ENCODE results near the gene IGFL4.
"Not testable (repeated sequence)": the region's sequence is repeated elsewhere in the genome, so short reads cannot be mapped to it uniquely, and the experiment has no call there.

IGFL4 gene

DNA sequence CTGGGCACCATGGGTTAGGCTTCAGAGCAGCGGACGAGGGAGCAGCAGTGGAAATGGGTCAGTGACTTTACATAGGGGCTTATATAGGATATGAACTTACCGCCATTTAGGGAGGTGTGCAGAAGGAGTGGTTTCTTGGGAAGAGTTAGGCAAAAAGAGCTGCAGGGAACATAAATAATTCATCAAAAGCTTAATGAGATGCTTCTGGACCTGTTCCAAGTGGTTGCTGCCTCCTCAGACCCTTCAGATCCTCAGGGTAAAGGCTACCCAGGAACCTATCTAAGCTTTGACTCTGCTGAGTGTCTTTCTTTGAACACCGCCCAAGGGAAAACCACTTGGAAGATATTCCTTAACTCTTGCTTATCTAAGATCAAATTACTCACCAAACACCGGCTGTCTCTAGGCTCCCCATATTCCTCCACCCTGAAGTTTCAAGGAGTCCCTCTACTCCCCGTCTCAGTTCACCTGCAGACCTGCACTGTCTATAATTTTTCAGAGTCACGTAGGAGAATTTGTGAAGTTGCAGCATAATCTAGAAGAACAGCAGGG is at the start of gene IGFL4:
TSS of gene IGFL4 (minus strand) at position 51 of the 549 bp plus-strand sequence. CDS start at position 11, 40 bp downstream.
- DNase-seq, result no peak

DNA sequence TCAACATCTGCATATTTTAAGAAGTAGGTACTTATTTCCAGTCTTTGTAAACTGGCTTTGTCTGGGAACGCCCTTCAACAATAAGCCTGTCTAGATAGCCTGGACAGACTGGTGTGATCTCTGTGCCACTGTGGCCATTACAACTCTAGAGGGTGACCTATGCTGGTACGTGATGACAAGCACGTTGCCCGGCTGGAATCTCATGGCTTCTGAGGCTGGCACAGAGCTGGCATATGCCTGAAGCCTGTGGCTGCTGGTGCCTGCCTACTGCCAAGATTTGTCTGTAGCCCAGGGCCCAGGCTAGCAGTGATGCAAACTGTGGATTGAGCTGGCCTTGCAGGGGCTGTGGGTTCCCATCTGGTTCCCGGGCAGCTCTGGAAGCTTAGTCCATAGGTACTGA is 49.6 kb upstream of the IGFL4 start:
- DNase-seq, result no peak

DNA sequence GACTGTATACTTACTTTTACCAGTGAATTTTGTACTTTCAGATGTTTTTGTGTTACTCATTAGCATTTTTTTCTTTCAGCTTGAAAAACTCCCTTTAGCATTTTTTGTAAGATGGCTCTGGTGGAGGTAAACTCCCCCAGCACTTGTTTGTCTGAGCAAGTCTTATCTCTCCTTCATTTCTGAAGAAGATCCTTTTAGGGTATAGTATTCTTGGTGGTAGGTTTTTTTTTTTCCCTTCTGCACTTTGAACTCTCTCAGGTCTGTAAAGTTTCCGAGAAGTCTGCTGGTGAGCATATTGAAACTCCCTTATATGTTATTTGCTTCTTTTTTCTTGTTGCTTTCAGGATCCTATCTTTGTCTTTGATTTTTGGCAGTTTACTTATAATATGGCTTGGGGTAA is 48.6 kb upstream of the IGFL4 start:
- DNase-seq, result no peak

DNA sequence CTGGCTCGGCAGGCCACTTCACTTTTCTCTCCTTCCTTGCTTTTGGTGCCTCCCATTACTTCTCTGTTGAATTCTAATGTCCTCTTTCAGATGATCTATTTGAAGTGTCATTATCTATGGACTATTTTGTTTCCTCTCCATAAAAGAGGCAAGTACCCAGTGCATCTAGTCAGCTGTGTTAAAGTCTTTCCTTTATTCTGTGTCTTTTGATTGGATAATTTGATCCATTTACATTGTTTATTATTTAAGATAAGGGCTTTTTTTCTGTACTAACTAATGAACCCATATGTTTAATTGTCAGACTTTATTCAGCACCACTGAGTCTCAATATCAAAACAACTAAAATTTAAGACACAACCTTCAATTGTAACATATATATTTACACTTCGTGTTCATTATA is 47.3 kb upstream of the IGFL4 start:
- DNase-seq, result no peak

DNA sequence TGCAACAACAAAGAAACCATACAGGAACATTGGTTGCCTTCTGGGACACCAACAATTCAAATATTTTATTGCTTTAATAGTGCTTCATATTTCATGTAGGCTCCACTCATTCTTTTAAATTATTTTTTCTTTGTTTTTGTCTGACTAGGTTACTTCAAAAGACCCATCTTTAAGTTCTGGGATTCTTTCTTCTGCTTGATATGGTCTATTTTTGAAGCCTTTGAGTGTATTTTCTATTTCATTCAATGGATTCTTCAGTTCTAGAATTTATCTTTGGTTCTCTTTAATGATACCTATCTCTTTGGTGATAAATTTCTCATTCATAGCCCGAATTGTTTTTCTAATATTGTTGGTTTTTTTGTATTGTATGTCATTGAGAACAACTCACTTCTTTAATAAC is 45.1 kb upstream of the IGFL4 start:
- no peak for DNase-seq

DNA sequence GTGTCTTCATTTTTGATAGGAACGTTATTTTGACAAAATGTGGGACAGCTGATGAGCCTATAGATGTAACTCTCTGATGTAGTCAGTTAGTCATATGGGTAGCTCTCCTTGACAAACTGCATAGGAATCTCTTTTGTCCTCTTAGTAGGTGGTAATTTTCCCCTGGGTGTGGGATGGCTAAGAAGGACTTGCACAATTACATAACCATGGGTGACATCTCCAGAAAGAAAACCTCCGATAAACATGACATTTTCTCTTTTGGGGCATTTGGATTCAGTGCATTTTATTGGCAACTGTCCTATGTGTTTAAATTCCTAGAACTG is 41.9 kb upstream of the IGFL4 start:
- no peak for DNase-seq

DNA sequence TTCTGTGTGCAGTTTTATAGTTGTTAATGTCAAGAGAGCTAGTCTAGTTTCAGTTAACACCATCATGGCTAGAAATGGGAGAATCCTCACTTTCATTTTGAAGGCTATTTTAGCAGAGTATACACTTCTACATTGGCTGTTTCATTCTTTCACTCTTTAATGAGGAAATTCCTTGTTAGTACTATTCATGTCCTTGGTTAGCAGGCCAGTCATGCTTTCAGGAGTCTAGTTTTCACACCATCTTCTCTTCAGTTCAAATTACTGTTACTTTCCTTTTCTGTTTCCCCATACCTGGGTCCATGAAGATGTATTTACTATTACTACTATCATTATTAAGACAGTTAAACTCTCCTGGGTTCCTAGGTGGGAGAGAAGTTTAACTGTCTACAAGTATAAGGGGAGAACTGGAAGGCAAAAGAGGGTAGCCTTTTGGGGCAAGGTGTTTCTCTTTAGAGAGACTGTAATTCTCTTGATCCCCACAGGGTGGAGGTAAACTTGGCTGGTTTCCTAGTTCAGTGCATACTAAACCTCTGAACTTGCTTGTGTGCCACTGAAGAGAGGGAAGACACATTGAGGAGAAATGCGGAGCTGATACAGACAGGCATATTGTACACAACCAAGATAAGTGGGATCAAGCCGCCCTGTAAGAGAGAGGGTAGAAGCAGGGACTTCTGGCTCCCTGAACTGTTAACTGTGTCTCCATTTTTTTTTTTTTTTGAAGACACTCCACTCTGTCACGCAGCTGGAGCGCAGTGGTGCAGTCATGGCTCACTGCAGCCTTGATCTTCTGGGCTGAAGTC is 41.3 kb upstream of the IGFL4 start:
- DNase-seq, result no peak

DNA sequence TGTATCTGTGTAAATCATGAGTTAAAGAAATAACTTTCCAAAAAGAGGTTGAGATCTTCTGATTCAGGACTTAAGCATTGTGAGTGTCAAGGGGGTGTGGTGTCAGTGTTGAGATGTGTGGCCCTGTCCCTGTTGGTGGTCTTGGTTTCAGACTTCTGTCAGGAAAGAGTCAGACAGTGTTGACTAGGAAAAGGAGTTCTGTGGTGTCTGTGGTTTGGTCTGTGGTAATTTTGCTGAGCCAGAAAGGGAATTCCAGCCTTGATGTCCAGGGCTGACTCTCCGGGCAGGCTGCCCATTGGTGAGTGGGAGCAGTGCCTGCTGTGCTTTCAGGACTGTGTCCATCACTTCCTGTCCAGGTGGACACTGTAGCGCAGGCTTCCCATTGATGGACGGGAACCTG is 39.8 kb upstream of the IGFL4 start:
- peak; percentile 50 for DNase-seq

DNA sequence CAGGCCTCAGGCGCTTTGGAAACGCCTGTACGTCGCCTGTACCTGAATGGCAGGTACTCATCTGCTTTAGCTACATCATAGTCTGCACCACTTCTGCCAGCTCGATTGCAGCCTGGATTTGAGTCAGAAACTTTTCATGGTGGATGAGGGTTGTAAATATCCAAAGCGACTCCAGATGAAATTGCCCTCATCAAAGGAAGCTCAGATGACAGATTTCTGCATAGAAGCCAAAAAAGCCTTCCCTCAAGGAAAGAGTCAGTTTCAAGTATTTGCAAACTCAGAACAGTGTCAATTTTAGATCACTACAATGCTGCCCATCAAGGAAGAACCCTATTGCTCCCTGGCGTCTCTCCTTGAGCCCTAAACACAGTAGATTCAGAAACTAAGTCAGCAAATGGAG is 38.8 kb upstream of the IGFL4 start:
- no peak for DNase-seq

DNA sequence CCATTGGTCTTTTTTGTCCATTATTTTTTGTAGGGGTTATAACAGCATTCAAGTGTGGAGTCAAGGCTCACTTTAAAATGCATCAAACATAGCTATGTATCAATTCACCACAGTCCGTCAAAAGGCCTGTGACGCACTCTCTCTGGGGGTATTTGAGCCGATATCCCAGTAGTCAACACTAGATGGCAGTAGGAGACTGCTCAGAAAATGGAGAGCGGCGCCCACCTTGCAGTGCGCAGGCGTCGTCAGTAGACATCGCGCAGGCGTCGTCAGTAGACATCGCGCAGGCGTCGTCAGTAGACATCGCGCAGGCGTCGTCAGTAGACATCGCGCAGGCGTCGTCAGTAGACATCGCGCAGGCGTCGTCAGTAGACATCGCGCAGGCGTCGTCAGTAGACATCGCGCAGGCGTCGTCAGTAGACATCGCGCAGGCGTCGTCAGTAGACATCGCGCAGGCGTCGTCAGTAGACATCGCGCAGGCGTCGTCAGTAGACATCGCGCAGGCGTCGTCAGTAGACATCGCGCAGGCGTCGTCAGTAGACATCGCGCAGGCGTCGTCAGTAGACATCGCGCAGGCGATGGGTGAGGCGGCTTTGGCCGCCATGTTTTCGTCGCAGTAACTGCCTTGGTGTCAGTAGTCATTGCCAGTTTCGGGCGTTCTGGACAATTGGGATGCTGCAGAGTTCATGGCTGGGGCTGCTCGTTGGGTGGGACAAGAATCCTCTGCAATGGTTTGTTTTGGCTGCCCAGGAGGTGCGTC is 38.0 kb upstream of the IGFL4 start:
- not testable (repeated sequence) for DNase-seq

DNA sequence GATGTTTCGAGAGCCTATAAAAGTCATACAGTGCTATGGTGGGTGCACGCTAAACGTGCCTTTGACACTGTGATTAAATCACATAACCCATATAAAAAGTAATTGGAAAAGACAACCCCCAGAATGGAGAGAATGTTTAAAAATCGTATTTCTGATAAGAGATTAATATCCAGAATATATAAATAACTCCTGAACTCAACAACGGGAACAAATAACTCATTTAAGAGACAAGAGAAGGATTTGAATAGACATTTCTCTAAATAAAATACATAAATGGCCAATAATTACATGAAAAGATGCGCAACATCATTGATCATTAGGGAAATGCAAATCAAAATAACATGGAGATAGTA is 37.0 kb upstream of the IGFL4 start:
- DNase-seq, result no peak

DNA sequence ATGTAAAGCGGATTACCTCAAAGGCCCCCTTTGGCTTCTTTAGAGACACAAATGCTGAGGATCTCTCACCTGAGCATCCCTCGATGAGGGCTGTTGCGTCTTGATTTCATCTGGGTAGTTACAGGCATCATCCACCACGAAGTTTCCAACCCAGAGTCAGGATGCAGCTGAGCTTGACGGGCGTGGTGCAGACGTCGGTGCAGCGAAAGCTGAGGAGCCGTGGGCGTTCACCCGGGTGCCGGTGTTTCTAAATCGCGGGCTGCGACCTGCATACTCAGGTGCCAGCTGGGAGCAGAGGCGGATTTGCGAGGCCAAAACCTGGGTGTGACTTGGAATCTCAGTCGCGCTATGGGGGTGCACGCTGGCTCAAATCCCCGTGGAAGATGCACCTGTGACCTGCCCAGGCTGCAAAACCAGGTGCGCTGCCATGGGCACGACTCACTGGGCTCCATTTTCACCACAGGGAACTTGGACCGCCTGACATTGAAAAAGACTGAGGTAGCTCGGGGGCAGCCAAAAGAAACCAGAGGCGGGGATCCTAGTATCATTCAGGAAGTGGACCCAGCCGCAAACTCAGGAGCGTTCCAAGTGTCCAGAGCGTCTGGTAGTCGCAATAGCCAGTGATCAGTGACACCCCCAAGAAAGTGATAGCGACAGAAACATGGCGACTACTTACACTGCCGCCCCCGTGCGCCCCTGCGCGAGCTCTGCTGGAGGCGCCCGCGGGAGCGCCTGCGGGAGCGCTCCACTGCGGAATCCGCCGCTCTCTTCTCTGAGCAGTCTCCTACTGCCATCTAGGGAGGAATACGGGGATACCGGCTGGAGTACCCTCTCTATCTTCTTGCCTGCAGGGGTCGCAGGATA is 36.4 kb upstream of the IGFL4 start:
- peak; percentile 21 for DNase-seq

DNA sequence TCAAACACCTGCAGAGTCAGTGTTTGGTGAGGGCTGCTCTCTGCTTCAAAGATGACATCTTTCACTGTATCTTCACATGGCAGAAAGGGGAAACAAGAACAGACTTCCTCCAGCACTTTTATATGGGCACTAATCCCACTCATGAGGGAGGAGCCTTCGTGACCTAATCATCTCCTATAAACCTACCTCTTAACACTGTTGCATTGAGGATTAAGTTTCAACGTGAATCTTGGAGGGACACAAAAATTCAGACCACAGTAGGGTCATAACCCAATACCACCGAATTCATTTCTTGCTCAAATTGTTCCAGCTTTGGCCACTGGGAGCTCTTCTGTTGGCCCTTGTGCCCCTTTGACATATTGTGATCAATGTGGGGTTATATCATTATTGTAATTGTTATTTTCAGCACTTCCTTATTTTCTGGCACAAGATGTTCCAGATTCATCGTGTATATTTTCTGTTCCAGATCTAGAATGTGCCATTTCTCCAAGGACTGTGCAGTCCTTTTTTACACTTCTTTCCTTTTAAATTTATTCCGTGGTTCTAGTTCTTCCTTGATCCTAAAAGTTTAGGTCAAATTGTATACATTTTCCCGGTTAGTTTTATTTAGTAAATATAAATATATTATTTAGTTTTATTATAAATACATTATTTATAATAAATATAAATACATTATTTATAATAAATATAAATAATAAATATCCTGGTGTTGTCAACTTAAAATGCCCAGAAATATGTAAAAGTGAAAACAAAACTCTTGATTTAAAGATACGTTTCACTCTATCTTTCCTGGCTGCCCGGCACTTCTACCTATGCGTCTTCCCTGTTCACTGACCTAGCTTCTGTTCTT is 35.5 kb upstream of the IGFL4 start:
- no peak for DNase-seq

DNA sequence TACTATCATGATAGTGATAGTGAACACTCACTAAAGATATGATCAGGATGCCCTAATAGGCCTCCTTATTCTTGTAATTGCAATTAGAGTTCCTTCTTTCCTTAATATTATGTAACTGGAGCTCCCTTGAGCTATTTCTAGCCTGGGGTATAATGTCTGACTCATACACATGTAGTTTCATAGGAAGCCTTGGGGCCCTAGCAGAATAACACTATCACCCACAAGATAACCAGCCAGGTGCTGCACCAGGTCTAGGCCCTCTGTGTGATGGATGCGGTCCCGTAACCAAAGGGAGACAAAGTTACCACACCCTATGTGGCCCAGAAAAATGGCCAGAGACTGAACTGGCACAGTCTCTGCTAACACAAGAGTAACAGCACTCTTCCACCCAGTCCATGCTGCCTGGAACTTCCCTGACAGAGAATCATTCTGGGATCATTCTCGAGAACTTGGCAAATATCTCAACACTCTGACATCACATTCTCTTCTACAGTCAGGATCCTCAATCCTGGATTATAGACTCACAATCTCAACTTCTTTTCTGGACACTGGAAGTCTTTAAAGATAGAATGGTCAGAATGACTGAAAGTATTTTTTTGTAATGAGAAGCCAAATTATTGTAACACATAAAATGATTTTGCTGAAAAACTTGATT is 32.6 kb upstream of the IGFL4 start:
- DNase-seq, result no peak

DNA sequence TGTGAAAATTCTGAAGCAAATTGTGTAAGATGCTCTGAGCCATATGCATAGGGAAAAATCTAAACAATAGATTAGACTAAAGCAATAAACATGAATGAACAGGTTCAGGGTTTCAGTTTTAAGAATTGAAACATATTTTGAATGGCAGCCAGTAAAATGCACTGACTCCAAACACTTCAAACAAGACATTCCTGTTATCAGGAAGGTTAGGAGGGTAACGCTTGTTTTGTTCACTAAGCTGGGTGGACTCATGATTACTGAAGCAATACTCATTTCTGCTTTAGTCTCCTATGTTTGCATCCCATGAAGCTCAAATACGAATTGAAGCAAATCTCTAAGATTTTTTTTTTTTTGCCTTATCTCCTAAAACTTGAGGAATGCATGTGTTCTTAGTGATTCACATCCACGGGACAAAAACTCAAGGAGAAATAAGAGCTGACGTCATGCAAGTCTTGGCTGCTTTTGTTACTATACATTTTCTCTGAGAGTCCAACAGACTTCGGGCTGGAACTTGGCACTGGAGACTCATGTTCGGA is 29.1 kb upstream of the IGFL4 start:
- DNase-seq, result no peak

DNA sequence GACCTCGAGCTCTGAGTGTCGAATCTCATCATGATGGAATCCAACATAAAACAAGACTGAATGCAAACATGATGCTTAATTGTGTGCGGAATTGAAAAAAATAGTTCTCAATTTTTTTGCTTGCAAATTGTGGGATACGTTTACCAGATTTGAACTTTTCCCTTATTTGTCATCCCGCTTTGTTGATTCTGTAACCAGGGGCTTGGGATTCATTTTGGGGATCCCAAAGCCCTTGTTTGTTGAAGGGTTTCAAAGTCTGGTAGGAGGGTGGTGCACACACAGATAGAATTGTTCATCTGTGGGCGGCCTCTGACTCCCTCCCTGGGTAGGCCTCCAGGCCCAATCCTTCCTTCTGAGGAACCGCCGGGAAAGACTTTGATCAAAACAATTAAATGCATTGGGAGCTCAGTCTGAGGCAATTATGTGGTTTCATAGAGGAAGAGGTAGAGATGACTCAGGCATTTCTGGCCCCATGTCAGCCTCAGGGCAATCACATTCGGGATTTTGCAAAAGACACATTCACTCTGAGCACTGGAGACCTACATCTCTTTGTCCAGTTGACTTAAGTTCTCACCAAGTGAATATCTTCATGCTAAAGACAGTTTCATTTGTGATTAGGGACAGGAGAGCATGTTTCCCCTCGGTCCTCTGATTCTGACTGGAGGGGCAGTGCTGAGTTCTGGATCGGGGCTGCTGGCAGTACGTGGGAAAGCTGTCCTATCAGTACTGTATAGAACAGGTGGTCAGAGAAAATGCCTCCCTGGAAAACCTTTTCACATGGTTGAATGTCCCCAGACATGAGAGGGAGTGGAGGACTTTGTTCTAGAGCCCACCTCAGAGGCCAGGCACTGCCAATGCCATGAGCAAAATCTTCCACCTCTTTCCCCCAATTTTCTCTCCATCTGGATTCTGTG is 27.8 kb upstream of the IGFL4 start:
- peak; percentile 58 for DNase-seq

DNA sequence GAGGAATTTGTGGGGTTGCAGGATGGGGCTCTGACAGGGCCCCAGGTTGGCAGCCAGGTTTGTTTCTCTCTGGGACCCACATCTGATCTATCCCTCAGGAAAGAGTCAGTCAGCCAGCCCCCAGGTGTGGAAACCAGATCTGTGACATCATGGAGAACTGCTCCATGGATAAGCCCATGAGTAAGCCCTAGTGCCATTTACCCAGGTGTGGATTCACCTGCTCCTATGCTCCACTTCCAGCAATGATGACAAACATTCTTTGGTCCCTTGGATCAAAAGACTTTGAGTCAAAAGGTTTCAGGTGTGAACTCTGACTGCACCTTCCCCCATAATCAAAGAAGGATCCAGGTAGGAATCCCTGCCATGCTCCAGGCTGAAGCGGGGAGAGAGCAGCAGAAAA is 26.9 kb upstream of the IGFL4 start:
- DNase-seq, result no peak

DNA sequence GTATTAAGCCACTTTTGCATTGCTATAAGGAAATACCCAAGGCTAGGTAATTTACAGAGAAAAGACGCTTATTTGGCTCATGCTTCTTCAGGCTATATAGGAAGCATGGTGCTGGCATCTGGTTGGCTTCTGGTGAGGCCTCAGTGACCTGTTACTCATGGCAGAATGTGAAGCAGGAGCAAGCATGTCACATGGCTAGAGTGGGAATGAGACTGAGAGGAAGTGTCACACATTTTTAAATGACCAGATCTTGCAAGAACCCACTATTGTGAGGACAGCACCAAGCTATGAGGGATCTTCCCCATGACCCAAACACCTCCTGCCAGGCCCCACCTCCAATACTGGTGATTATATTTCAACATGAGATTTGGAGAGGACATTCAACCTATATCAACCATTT is 25.7 kb upstream of the IGFL4 start:
- no peak for DNase-seq

DNA sequence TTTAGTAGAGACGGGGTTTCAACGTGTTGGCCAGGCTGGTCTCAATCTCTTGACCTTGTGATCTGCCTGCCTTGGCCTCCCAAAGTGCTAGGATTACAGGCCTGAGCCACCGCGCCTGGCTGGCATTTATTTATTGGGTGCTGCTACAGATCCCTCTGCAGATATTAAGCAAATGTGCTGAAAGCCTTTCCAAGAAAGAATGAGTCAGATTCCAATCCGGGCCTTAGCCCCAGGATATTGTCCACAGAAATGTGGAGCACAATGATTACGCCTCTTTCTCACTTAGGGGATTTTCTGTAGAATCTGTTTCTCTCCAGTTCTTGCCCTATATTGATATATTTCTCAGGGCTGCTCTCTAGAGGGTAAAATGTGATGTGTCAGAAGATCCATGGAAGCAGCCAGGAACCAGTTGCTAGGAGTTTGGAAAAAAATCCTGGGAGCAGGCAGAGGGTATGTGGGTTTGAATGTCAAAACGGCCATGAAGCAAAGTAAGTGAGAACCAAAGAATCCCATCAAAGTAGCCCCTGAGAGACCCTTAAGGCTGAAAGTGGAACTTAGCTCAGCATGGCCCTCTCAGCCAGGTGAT is 24.8 kb upstream of the IGFL4 start:
- no peak for DNase-seq

DNA sequence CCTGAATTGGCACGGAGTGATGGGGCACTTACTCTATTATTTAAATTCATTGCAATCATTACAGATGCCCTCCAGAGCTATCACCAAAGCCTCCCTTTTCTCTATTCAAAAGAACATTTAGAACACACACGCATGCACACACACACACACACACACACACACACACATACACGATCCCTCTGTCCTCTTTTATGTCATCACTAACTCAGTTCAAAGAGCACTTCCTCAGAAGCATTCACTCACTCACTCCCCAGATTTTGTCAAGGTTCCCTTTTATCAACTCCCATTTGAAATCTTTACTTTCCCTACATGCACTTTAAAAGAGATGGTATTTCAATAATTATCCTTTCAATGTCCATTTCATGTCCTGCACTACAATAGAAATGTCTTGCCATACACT is 22.4 kb upstream of the IGFL4 start:
- DNase-seq, result no peak

Data from GOT3 (cell line).